LoVo (cell line): ENCODE data around the gene VGF.

Experiments
- DNase-seq: peaks from one replicate; pipeline ENCODE4 v3.0.0-alpha.2; 2016; ENCODE audit warnings: low spot score

Gene VGF

GRCh38 chr7:101165958-101166647, 734 bp upstream of the VGF start:
- DNase-seq: no peak

- peak; percentile 57 for DNase-seq
Measured at GRCh38 chr7:101164071-101164840, 1.1 kb downstream of the VGF start.

DNA sequence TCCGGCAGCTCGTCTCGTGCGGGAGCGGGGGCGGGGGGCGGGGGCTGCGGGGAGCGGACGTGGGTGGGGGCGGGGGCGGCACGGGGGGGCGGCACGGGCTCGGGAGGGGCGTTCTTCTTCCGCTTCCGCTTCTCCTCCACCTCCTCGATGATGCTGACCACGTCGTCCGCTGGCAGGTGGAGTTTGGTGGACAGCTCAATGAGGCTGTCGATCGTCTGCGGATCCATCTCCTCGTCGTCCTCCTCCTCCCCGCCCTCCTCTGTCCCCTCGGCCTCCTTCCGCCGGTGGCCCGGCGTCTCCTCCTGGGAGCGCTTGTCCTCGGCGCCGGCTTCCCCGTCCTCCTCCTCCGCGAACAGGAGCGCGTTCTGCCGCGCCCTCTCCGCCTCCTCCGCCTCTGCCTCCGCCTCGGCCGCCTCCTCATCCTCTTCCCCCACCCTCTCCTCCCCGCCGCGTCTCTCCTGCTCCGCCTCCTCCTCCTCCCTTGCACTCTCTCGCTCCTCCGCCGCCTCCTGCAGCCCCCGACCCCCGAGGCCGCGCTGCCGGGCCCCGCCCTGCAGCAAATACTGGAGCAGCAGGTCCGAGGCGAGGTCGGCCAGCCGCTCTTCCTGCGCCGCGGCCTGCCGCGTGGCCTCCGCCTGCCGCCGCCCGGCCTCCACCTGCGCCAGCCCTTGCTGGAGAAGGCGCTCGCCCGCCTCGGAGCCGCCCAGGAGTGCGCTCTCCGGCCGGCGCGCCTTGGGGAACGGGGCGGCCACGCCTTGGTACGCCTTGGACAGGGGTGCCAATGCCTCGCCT, 1.9 kb downstream of the VGF start:
- DNase-seq: peak; percentile 71

- DNase-seq: peak; percentile 71
Measured at GRCh38 chr7:101162551-101163278, 2.7 kb downstream of the VGF start.

- DNase-seq: no peak
Measured at GRCh38 chr7:101161692-101162471, 3.5 kb downstream of the VGF start.

DNA sequence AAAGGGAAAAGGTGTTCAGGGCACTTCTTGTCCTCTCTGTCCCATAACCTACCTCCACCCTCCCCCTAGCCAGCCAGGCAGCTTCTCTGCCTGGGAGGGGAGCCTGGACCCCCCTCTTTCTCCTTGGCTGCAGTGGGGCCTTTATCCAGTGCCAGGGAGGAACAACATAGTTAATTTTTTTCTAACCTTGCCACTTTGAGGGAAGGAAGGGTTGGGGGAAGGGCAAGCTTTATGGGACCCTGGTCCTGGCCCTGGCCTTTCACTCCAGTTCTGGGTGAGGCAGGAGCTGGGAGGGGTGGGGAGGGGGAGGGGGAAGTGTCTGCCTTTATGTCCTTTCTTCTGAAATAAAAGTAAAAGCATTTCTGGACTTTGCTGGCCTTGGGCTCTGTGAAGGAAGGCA, 4.5 kb downstream of the VGF start:
- DNase-seq: no peak

- DNase-seq: no peak
Measured at GRCh38 chr7:101159696-101160674, 5.4 kb downstream of the VGF start.

- no peak for DNase-seq
Measured at GRCh38 chr7:101156866-101157589, 8.3 kb downstream of the VGF start.

DNA sequence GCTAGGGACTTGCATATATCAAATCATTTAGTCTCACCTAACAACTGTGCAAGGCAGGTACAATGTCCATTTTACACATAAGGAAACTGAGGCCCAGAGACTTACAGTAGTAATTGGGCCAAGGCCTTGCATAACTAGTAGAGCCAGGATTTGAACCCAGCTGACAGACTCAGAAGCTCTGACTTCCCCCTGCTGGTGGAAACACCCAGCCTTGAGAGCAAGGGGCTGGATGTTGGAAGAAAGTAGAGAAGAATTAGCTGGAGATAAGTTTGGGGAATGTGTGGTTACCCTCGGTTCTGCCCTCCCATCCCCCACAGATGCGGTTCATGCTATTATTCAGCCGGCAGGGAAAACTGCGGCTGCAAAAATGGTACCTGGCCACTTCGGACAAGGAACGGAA, 9.1 kb downstream of the VGF start:
- DNase-seq: no peak

DNA sequence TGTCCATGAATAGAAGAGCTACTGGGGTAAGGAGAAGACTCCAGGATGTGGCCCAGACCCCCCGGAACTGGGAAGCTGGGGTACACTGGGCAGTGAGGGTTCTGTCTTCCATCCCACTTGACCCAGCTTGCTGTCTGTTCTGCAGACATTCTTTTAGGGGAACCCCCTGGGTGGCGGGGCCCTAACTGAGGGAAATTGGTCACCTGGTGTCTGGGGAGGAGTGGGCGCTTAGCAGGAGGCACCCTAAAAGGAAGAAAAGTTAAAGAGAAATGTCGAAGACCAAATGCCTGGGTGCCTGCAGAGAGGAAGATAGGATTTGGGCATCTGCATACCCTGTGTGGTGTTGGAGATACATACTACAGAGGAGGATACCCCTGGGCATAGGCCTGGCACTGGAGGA, 10.1 kb downstream of the VGF start:
- no peak for DNase-seq

GRCh38 chr7:101154693-101155102, 10.7 kb downstream of the VGF start:
- DNase-seq: no peak

- peak; percentile 94 for DNase-seq
Measured at GRCh38 chr7:101153969-101154692, 11.2 kb downstream of the VGF start, which contains the start of gene AP1S1. Gene AP1S1, plus strand, starts transcription at chr7:101154476. Its CDS starts 39 bp downstream, at chr7:101154515.

GRCh38 chr7:101151908-101152651, 13.3 kb downstream of the VGF start:
- no peak for DNase-seq

DNA sequence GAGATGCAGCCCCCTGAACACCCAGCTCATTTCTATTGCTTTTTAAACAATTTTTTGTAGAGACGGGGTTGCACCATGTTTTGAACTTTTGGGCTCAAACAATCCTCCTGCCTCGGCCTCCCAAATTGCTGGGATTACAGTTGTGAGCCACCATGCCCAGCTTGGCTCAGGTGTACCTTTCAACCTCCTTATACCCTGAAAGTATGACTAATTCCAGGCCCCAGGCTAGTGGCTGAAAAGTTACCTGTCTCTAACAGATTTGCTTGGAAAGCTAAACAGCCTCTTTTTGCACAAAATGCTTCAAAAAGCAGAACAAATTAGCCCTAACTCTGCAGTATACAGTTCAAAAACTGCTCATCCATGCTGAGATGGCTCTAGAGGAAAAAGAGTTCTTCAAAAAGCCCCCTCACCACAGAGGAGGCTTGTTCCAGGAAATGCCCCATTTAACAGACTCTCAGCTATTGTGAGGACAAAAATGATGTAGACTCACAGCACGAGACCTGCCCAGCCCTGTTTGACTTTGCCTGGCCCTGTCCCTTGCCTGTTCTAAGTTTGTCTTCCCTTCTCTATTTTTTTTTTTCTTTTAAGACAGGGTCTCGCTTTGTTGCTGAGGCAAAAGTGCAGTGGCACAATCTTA, 24.5 kb downstream of the VGF start:
- no peak for DNase-seq

GRCh38 chr7:101140339-101140699, 25.1 kb downstream of the VGF start:
- DNase-seq: no peak

DNA sequence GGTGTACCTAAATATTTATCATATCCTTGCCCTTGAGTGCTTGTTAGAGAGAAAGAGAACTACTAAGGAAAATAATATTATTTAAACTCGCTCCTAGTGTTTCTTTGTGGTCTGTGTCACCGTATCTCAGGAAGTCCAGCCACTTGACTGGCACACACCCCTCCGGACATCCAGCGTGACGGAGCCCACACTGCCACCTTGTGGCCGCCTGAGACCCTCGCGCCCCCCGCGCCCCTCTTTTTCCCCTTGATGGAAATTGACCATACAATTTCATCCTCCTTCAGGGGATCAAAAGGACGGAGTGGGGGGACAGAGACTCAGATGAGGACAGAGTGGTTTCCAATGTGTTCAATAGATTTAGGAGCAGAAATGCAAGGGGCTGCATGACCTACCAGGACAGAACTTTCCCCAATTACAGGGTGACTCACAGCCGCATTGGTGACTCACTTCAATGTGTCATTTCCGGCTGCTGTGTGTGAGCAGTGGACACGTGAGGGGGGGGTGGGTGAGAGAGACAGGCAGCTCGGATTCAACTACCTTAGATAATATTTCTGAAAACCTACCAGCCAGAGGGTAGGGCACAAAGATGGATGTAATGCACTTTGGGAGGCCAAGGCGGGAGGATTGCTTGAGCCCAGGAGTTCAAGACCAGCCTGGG, 27.0 kb downstream of the VGF start:
- DNase-seq: peak; percentile 99

DNA sequence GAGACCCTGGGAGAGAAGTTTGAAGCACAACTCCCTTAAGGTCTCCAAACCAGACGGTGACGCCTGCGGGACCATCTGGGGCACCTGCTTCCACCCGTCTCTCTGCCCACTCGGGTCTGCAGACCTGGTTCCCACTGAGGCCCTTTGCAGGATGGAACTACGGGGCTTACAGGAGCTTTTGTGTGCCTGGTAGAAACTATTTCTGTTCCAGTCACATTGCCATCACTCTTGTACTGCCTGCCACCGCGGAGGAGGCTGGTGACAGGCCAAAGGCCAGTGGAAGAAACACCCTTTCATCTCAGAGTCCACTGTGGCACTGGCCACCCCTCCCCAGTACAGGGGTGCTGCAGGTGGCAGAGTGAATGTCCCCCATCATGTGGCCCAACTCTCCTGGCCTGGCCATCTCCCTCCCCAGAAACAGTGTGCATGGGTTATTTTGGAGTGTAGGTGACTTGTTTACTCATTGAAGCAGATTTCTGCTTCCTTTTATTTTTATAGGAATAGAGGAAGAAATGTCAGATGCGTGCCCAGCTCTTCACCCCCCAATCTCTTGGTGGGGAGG, 27.6 kb downstream of the VGF start:
- DNase-seq: no peak
